ENCODE results near the gene MT4. TPM values are rescaled to one million over a fixed set of nuclear protein-coding genes. Genes with fewer than 3 reads are reported as not detected.
"Not testable (repeated sequence)": the region's sequence is repeated elsewhere in the genome, so short reads cannot be mapped to it uniquely, and the experiment has no call there.

The MT4 gene
- total RNA-seq, 1 donor from 2014 or later, result not detected

- DNase-seq (ENCODE audit: extremely low read depth, low read depth, low spot score), result no peak
These were observed 6.7 kb upstream of the MT4 start for GRCh38 chr16:56558024-56558747.

GRCh38 chr16:56559109-56559508, 5.8 kb upstream of the MT4 start:
- DNase-seq (ENCODE audit: extremely low read depth, low read depth, low spot score), result no peak

GRCh38 chr16:56560447-56560846, 4.4 kb upstream of the MT4 start:
- DNase-seq (ENCODE audit: extremely low read depth, low read depth, low spot score), result no peak

- no peak for DNase-seq (ENCODE audit: extremely low read depth, low read depth, low spot score)
These were observed 3.7 kb upstream of the MT4 start for GRCh38 chr16:56561126-56561525.

- DNase-seq (ENCODE audit: extremely low read depth, low read depth, low spot score), result no peak
These were observed 5.1 kb downstream of the MT4 start for GRCh38 chr16:56569971-56570370.

GRCh38 chr16:56571525-56571924, 6.7 kb downstream of the MT4 start:
- DNase-seq (ENCODE audit: extremely low read depth, low read depth, low spot score), result no peak

- no peak for DNase-seq (ENCODE audit: extremely low read depth, low read depth, low spot score)
These were observed 9.8 kb downstream of the MT4 start for GRCh38 chr16:56574625-56575024.

- no peak for DNase-seq (ENCODE audit: extremely low read depth, low read depth, low spot score)
These were observed 11.9 kb downstream of the MT4 start for GRCh38 chr16:56576585-56577299.

- DNase-seq (ENCODE audit: extremely low read depth, low read depth, low spot score), result no peak
These were observed 12.4 kb downstream of the MT4 start for GRCh38 chr16:56577300-56577625.

- DNase-seq (ENCODE audit: extremely low read depth, low read depth, low spot score), result no peak
These were observed 15.6 kb downstream of the MT4 start for GRCh38 chr16:56580391-56581048.

GRCh38 chr16:56582911-56583310, 18.0 kb downstream of the MT4 start:
- DNase-seq (ENCODE audit: extremely low read depth, low read depth, low spot score), result not testable (repeated sequence)

- no peak for DNase-seq (ENCODE audit: extremely low read depth, low read depth, low spot score)
These were observed 18.7 kb downstream of the MT4 start for GRCh38 chr16:56583351-56584168.

GRCh38 chr16:56584276-56584675, 19.4 kb downstream of the MT4 start:
- DNase-seq (ENCODE audit: extremely low read depth, low read depth, low spot score), result no peak

- no peak for DNase-seq (ENCODE audit: extremely low read depth, low read depth, low spot score)
These were observed 23.9 kb downstream of the MT4 start for GRCh38 chr16:56588781-56589140.

GRCh38 chr16:56589141-56590039, 24.5 kb downstream of the MT4 start, which contains the start of gene MT3:
MT3 (plus strand) TSS chr16:56589528; CDS start chr16:56589591, 63 bp downstream.
- DNase-seq (ENCODE audit: extremely low read depth, low read depth, low spot score), result no peak

GRCh38 chr16:56591377-56592060, 26.6 kb downstream of the MT4 start:
- DNase-seq (ENCODE audit: extremely low read depth, low read depth, low spot score), result no peak

GRCh38 chr16:56593573-56594291, 28.9 kb downstream of the MT4 start:
- no peak for DNase-seq (ENCODE audit: extremely low read depth, low read depth, low spot score)

- DNase-seq (ENCODE audit: extremely low read depth, low read depth, low spot score), result no peak
These were observed 29.4 kb downstream of the MT4 start for GRCh38 chr16:56594292-56594619.

GRCh38 chr16:56600398-56600999, 35.6 kb downstream of the MT4 start:
- no peak for DNase-seq (ENCODE audit: extremely low read depth, low read depth, low spot score)

All from glomerular endothelial cell (primary cell).